Measurements from ENCODE around the gene ELAVL2.
"Not testable (repeated sequence)": the region's sequence is repeated elsewhere in the genome, so short reads cannot be mapped to it uniquely, and the experiment has no call there.

Gene ELAVL2

GRCh38 chr9:23769307-23769935 lies 56.6 kb downstream of the ELAVL2 start:
- DNase-seq: no peak

- no peak for DNase-seq
These were observed 57.2 kb downstream of the ELAVL2 start for GRCh38 chr9:23768861-23769260.

- no peak for DNase-seq
These were observed 59.4 kb downstream of the ELAVL2 start for GRCh38 chr9:23766613-23767012.

- DNase-seq: no peak
These were observed 60.5 kb downstream of the ELAVL2 start for GRCh38 chr9:23765561-23765960.

- no peak for DNase-seq
These were observed 61.8 kb downstream of the ELAVL2 start for GRCh38 chr9:23764219-23764618.

- no peak for DNase-seq
These were observed 71.5 kb downstream of the ELAVL2 start for GRCh38 chr9:23754551-23754950.

- no peak for DNase-seq
These were observed 73.2 kb downstream of the ELAVL2 start for GRCh38 chr9:23752859-23753258.

- DNase-seq: no peak
These were observed 74.4 kb downstream of the ELAVL2 start for GRCh38 chr9:23751633-23752032.

- DNase-seq: no peak
These were observed 75.2 kb downstream of the ELAVL2 start for GRCh38 chr9:23750808-23751207.

GRCh38 chr9:23747088-23748075 lies 78.7 kb downstream of the ELAVL2 start:
- DNase-seq: no peak

GRCh38 chr9:23746317-23746716 lies 79.7 kb downstream of the ELAVL2 start:
- no peak for DNase-seq

GRCh38 chr9:23743036-23743435 lies 83.0 kb downstream of the ELAVL2 start:
- no peak for DNase-seq

GRCh38 chr9:23741351-23741750 lies 84.7 kb downstream of the ELAVL2 start:
- DNase-seq: no peak

GRCh38 chr9:23740531-23740930 lies 85.5 kb downstream of the ELAVL2 start:
- no peak for DNase-seq

- no peak for DNase-seq
These were observed 86.3 kb downstream of the ELAVL2 start for GRCh38 chr9:23739753-23740152.

- DNase-seq: no peak
These were observed 89.7 kb downstream of the ELAVL2 start for GRCh38 chr9:23736293-23736692.

GRCh38 chr9:23733495-23734078 lies 92.5 kb downstream of the ELAVL2 start:
- DNase-seq: no peak

- DNase-seq: no peak
These were observed 94.7 kb downstream of the ELAVL2 start for GRCh38 chr9:23731353-23731752.

- no peak for DNase-seq
These were observed 95.7 kb downstream of the ELAVL2 start for GRCh38 chr9:23730364-23730763.

GRCh38 chr9:23728736-23729135 lies 97.3 kb downstream of the ELAVL2 start:
- DNase-seq: no peak

- DNase-seq: no peak
These were observed 100.6 kb downstream of the ELAVL2 start for GRCh38 chr9:23725279-23725946.

- no peak for DNase-seq
These were observed 102.4 kb downstream of the ELAVL2 start for GRCh38 chr9:23723672-23724071.

GRCh38 chr9:23723048-23723447 lies 103.0 kb downstream of the ELAVL2 start:
- not testable (repeated sequence) for DNase-seq

Data from CD4-positive, alpha-beta T cell treated with Interleukin-4 for 1 hour (primary cell).